T-cell (primary cell): ENCODE measurements around the gene UPF3A. TPM values are rescaled to one million over a fixed set of nuclear protein-coding genes. Genes with fewer than 3 reads are reported as not detected.

ENCODE experiments used
- ATAC-seq, 4 experiments: fragments of 200-7000 bp in 3 of 4; fragments of 150-1000 bp in 1 of 4; cut with Tn5 transposase; replicated peaks in 1 of 4; 1 replicate in 3 of 4; 2 replicates in 1 of 4; pipeline ENCODE4 v1.10.0; 2021; ENCODE audit warnings: moderate library complexity in 3 of 4, mild to moderate bottlenecking in 2 of 4, moderate number of reproducible peaks in 1 of 4
- CTCF ChIA-PET, 2 donors: fragments of 300-600 bp; sonication (Branson Sonifier 250); formaldehyde crosslinking; loops; one replicate each; lab custom pipeline; 2022; ENCODE audit warnings: antibody characterized with exemption in 2 of 2; lab: Charles Lee
- POLR2A ChIA-PET, 2 donors: fragments of 300-600 bp; sonication (Branson Sonifier 250); formaldehyde crosslinking; loops; one replicate each; lab custom pipeline; 2022; ENCODE audit warnings: antibody characterized with exemption in 2 of 2; lab: Charles Lee
- DNase-seq, 35 experiments: peaks; one replicate each; pipeline versions ENCODE4 v3.0.0 to v3.0.0-alpha.2; 2013 to 2023
- H3K27ac ChIP-seq: one replicate; pipeline ENCODE4 v1.5.1; 2013; ENCODE audit warnings: low read length
- H3K27me3 ChIP-seq, 2 experiments: replicated peaks in 1 of 2; 1 replicate in 1 of 2; 2 replicates in 1 of 2; pipeline versions ENCODE4 v1.6.1 to v1.7.0; 2013; ENCODE audit warnings: low read length in 1 of 2, mixed read lengths in 1 of 2; ENCODE audit not compliant: control insufficient read depth in 2 of 2, insufficient read depth in 2 of 2; ENCODE audit errors: extremely low read depth in 1 of 2
- H3K36me3 ChIP-seq, 2 donors: 1 replicate in 1 of 2; 2 replicates in 1 of 2; pipeline versions ENCODE4 v1.6.1 to v1.7.0; 2013; ENCODE audit warnings: low read length in 1 of 2; ENCODE audit not compliant: control insufficient read depth in 2 of 2, insufficient read depth in 1 of 2; ENCODE audit errors: extremely low read depth in 1 of 2
- H3K4me1 ChIP-seq, 2 experiments: 1 replicate in 1 of 2; 2 replicates in 1 of 2; pipeline versions ENCODE4 v1.6.1 to v1.7.0; 2013; ENCODE audit warnings: low read length in 2 of 2, mixed read lengths in 1 of 2; ENCODE audit not compliant: insufficient read depth in 2 of 2, control insufficient read depth in 1 of 2; ENCODE audit errors: extremely low read depth in 1 of 2
- H3K4me3 ChIP-seq, 2 donors: 1 replicate in 1 of 2; 2 replicates in 1 of 2; pipeline versions ENCODE4 v1.5.1 to v1.7.0; 2013; ENCODE audit warnings: mild to moderate bottlenecking in 2 of 2, low read length in 1 of 2, moderate library complexity in 1 of 2; ENCODE audit not compliant: control insufficient read depth in 1 of 2; ENCODE audit errors: extremely low read depth in 1 of 2
- H3K9me3 ChIP-seq: 2 replicates; pipeline ENCODE4 v1.7.0; 2013
- H3K27ac Mint-ChIP-seq, 2 donors: one replicate each; pipeline ENCODE4 v1.8.0; 2020 to 2021; ENCODE audit warnings: mild to moderate bottlenecking in 2 of 2, mixed read lengths in 2 of 2
- H3K27me3 Mint-ChIP-seq, 2 donors: one replicate each; pipeline ENCODE4 v1.8.0; 2021 to 2022; ENCODE audit warnings: mixed read lengths in 2 of 2
- H3K36me3 Mint-ChIP-seq: one replicate; pipeline ENCODE4 v1.8.0; 2021; ENCODE audit warnings: mixed read lengths
- H3K4me1 Mint-ChIP-seq, 3 donors: one replicate each; pipeline ENCODE4 v1.8.0; 2020 to 2022; ENCODE audit warnings: mixed read lengths in 3 of 3, mild to moderate bottlenecking in 1 of 3
- H3K4me3 Mint-ChIP-seq, 3 donors: one replicate each; pipeline ENCODE4 v1.8.0; 2020 to 2022; ENCODE audit warnings: mild to moderate bottlenecking in 3 of 3, mixed read lengths in 3 of 3, moderate library complexity in 3 of 3
- H3K9me3 Mint-ChIP-seq, 3 donors: one replicate each; pipeline ENCODE4 v1.8.0; 2020 to 2022; ENCODE audit warnings: mixed read lengths in 3 of 3
- WGBS: methylation state at CpG from one replicate; pipeline ENCODE4 v1.1.5; 2013; ENCODE audit warnings: missing lambda C conversion rate; ENCODE audit not compliant: insufficient coverage; 5-methylcytosine and 5-hydroxymethylcytosine counted together
- total RNA-seq, 35 experiments: library from RNA in 6 of 35; stranded (reverse) in 6 of 35; fragments of 120-200 nt in 1 of 35; gene quantifications; one replicate each; pipeline versions ENCODE4 v1.2.1 to v1.2.4 and lab custom pipeline; 2013 to 2026

Gene UPF3A
- total RNA-seq, 5 donors from 2014 or later (not counting 1 experiment from before 2014, with no cell fraction given): 40.5 to 105 (median 68.0) TPM

GRCh38 chr13:114288157-114288591 lies 6.8 kb downstream of the UPF3A start:
- H3K4me1 ChIP-seq: peaks cover 2 to 11% of the 10 kb centered on the region in 2 experiments
- 99% methylated on average over 8 of the region's 8 CpGs for WGBS
- H3K4me1 Mint-ChIP-seq: peaks cover 29 to 41% (median 31%) of the 10 kb centered on the region in 3 donors
- no peak overlapping the region for H3K4me3 ChIP-seq
- no peak for DNase-seq
- H3K9me3 ChIP-seq: no peaks in the 10 kb centered on the region
- peak overlapping the region in 1 of 2 donors; percentile 70 for H3K27ac Mint-ChIP-seq
- H3K27me3 Mint-ChIP-seq: no peaks in the 10 kb centered on the region
- POLR2A ChIA-PET: no interaction called here
- H3K27ac ChIP-seq: no peak overlapping the region
- peaks cover 55% of the 10 kb centered on the region for H3K36me3 Mint-ChIP-seq
- H3K36me3 ChIP-seq: peaks cover 8 to 64% of the 10 kb centered on the region in 2 donors
- H3K9me3 Mint-ChIP-seq: no peaks in the 10 kb centered on the region
- no peaks in the 10 kb centered on the region for H3K27me3 ChIP-seq
- H3K4me3 Mint-ChIP-seq: no peak overlapping the region
- CTCF ChIA-PET: no interaction called here
- no peak for ATAC-seq

DNA sequence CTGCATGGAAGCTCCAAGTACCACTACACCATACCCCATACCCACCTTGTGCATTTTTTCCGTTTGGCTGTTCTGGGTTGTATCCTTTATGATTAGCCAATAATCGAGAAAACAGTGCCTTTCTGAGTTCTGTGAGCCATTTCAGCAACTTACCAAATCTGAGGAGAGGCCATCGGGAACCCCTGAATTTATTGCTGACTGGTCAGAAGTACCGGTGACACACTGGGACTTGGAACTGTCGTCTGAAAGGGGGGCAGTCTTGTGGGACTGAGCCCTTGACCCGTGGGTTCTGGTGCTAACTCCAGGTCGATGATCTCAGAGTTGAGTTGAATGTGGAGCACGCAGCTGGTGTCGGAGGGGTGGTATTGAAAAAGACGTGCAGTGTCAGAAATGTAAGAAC lies 15.0 kb downstream of the UPF3A start:
- no peaks in the 10 kb centered on the region for H3K9me3 Mint-ChIP-seq
- Histone ChIP-seq H3K4me1 (no peaks in the 10 kb centered on the region), H3K36me3 (peaks cover 13 to 48% of the 10 kb centered on the region in 2 donors), H3K27ac (no peak overlapping the region), H3K27me3 (no peaks in the 10 kb centered on the region), H3K9me3 (no peaks in the 10 kb centered on the region), H3K4me3 (no peak overlapping the region)
- H3K4me3 Mint-ChIP-seq: no peak overlapping the region
- CTCF ChIA-PET: no interaction called here
- no peak overlapping the region for H3K27ac Mint-ChIP-seq
- peaks cover 35% of the 10 kb centered on the region for H3K36me3 Mint-ChIP-seq
- 91% methylated on average over 6 of the region's 10 CpGs for WGBS
- H3K27me3 Mint-ChIP-seq: no peaks in the 10 kb centered on the region
- H3K4me1 Mint-ChIP-seq: peaks cover 0 to 6% (median 2%) of the 10 kb centered on the region in 3 donors
- DNase-seq (no peak), ATAC-seq (no peak)
- POLR2A ChIA-PET: interaction anchor here in 1 of 2 donors (0.7 kb wide), 1 partner anchor 35 kb away, joined by 3 read pairs; no protein-coding TSS in a partner anchor

GRCh38 chr13:114296902-114297301 lies 15.5 kb downstream of the UPF3A start:
- Histone ChIP-seq H3K27ac (no peak overlapping the region), H3K4me3 (no peak overlapping the region), H3K36me3 (peaks cover 13 to 47% of the 10 kb centered on the region in 2 donors), H3K27me3 (no peaks in the 10 kb centered on the region), H3K4me1 (no peaks in the 10 kb centered on the region), H3K9me3 (no peaks in the 10 kb centered on the region)
- Mint-ChIP-seq H3K9me3 (no peaks in the 10 kb centered on the region), H3K27me3 (no peaks in the 10 kb centered on the region), H3K4me3 (no peak overlapping the region), H3K4me1 (peaks cover 0 to 6% (median 2%) of the 10 kb centered on the region in 3 donors), H3K27ac (no peak overlapping the region), H3K36me3 (peaks cover 35% of the 10 kb centered on the region)
- POLR2A ChIA-PET: interaction anchor here in 1 of 2 donors (0.7 kb wide), 1 partner anchor 36 kb away, joined by 3 read pairs; no protein-coding TSS in a partner anchor
- DNase-seq (no peak), ATAC-seq (no peak)
- 100% methylated on average over 3 of the region's 5 CpGs for WGBS
- CTCF ChIA-PET: no interaction called here

- no peak for ATAC-seq
- Histone ChIP-seq H3K27me3 (no peaks in the 10 kb centered on the region), H3K4me1 (no peaks in the 10 kb centered on the region), H3K9me3 (no peaks in the 10 kb centered on the region), H3K27ac (no peak overlapping the region), H3K36me3 (peaks cover 9 to 52% of the 10 kb centered on the region in 2 donors), H3K4me3 (no peak overlapping the region)
- Mint-ChIP-seq H3K27ac (no peak overlapping the region), H3K36me3 (peaks cover 43% of the 10 kb centered on the region), H3K4me1 (peaks cover 0 to 6% (median 2%) of the 10 kb centered on the region in 3 donors), H3K27me3 (no peaks in the 10 kb centered on the region), H3K4me3 (no peak overlapping the region), H3K9me3 (no peaks in the 10 kb centered on the region)
- ChIA-PET POLR2A (no interaction called here), CTCF (no interaction called here)
- no peak for DNase-seq
- WGBS: 91% methylated on average over 12 of the region's 12 CpGs
Measured at GRCh38 chr13:114298866-114299265, 17.5 kb downstream of the UPF3A start.

DNA sequence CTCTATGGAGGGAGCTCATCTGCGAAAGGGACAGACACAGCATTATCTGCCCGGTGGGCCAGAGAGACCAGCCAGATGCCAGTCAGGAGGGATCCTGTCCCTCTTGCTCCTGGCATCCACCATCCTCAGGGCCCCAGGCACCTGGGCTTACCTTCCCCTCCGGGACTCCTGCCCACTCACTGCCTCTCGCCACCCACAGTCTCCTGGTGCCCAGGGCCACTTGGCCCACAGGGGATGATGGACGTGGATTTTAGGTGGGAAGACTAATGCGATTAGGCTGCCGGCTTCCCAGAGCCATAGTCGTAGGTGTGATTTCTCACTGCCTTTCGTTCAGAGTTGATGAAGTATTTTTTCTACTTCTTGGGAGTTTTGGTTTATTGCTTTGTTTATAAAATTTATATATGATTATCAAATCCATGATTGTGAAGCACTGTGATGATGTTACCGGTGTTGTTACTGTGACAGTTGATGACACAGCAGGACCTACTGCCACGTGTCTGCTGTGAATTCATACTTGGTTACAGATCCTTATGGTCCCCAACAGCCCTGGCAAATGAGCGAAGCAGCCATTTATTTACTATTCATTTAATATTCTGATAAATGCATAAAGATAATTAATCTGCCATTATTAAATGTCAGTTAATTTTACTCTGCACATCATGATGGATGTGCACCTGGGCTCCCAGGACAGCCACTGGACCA lies 18.4 kb downstream of the UPF3A start:
- Mint-ChIP-seq H3K27me3 (no peaks in the 10 kb centered on the region), H3K27ac (no peak overlapping the region), H3K36me3 (peaks cover 49% of the 10 kb centered on the region), H3K4me1 (peaks cover 0 to 6% (median 2%) of the 10 kb centered on the region in 3 donors), H3K9me3 (no peaks in the 10 kb centered on the region), H3K4me3 (no peak overlapping the region)
- ATAC-seq: no peak
- Histone ChIP-seq H3K4me3 (no peak overlapping the region), H3K4me1 (no peaks in the 10 kb centered on the region), H3K36me3 (peaks cover 8 to 56% of the 10 kb centered on the region in 2 donors), H3K27me3 (no peaks in the 10 kb centered on the region), H3K27ac (no peak overlapping the region), H3K9me3 (no peaks in the 10 kb centered on the region)
- ChIA-PET POLR2A (no interaction called here), CTCF (no interaction called here)
- DNase-seq: no peak
- 100% methylated on average over 2 of the region's 12 CpGs for WGBS

DNA sequence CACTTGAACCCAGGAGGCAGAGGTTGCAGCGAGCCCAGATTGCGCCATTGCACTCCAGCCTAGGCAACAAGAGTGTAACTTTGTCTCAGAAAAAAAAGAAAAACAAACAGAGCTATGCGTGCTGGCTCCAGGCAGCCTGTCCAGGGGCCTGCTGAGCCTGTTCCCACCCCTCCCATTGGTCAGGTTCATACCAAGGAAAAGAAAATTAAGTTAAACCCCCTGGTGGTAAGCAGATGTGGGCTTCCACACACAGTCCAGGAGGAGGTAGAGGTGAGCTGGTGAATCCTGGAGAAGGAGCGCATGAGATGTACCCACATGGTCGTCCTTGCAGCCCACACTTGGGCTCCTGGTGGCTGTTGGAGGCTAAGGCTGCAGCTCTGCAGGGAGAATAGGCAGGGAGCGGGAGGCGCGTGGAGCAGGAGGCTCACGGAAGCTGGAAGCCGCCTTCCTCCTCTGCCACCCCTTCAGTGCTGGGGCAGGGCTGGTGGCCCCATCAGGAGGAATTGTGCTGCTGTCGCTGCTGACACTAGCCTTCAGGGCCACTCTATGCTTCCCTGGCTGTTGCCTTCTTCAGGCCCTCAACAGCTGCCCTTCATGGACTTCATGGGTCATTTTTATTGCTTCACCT lies 22.4 kb downstream of the UPF3A start:
- ATAC-seq (no peak), DNase-seq (no peak)
- Mint-ChIP-seq H3K27me3 (no peaks in the 10 kb centered on the region), H3K4me3 (no peak overlapping the region), H3K36me3 (peaks cover 47% of the 10 kb centered on the region), H3K27ac (no peak overlapping the region), H3K9me3 (no peaks in the 10 kb centered on the region), H3K4me1 (peaks cover 0 to 2% (median 0%) of the 10 kb centered on the region in 3 donors)
- Histone ChIP-seq H3K27ac (no peak overlapping the region), H3K4me3 (no peak overlapping the region), H3K9me3 (no peaks in the 10 kb centered on the region), H3K4me1 (no peaks in the 10 kb centered on the region), H3K27me3 (no peaks in the 10 kb centered on the region), H3K36me3 (peaks cover 0 to 54% of the 10 kb centered on the region in 2 donors)
- ChIA-PET POLR2A (no interaction called here), CTCF (interaction anchor here in 1 of 2 donors (0.5 kb wide), 1 partner anchor 26 kb away, joined by 3 read pairs; no protein-coding TSS in a partner anchor)
- WGBS: 98% methylated on average over 10 of the region's 11 CpGs
